SK-N-SH (cell line): ENCODE data around the gene NHERF2. TPM values are rescaled to one million over a fixed set of nuclear protein-coding genes. Genes with fewer than 3 reads are reported as not detected.

ENCODE experiments used
- CTCF ChIA-PET: fragments of 300-600, 350-600 bp; formaldehyde crosslinking; extraction: SDS; loops from one replicate; lab custom pipeline; 2021; lab: Yijun Ruan, JAX
- POLR2A ChIA-PET: fragments of 350-600 bp; sonication (Branson Sonifier 250); formaldehyde crosslinking; extraction: SDS; loops from one replicate; lab custom pipeline; 2020; ENCODE audit warnings: antibody characterized with exemption, inconsistent platforms; lab: Yijun Ruan, JAX
- DNase-seq: peaks from one replicate; pipeline ENCODE4 v3.0.0; 2012
- H2AFZ ChIP-seq: fragments of 200-600 bp; sonication (generic); 2 replicates; pipeline ENCODE4 v1.8.1; 2016; ENCODE audit warnings: antibody characterized with exemption, mild to moderate bottlenecking, low read depth
- H3F3A ChIP-seq: fragments of 200-600 bp; sonication (generic); replicated peaks from 2 replicates; pipeline ENCODE3; 2016; ENCODE audit warnings: antibody characterized with exemption, mild to moderate bottlenecking; ENCODE audit not compliant: insufficient read depth
- H3K27ac ChIP-seq, 2 experiments: fragments of 200-500 bp in 1 of 2; fragments of 200-600 bp in 1 of 2; sonication (Bioruptor generic) in 1 of 2; sonication (generic), shearing (Covaris generic) in 1 of 2; 2 replicates each; pipeline versions ENCODE4 v1.5.1 to v1.6.1; 2014 to 2016; ENCODE audit warnings: low read depth in 2 of 2, inconsistent platforms in 1 of 2, low read length in 1 of 2, mild to moderate bottlenecking in 1 of 2, mixed read lengths in 1 of 2
- H3K27me3 ChIP-seq: fragments of 200-600 bp; sonication (generic), shearing (Covaris generic); 2 replicates; pipeline ENCODE4 v1.6.1; 2016; ENCODE audit warnings: mixed run types; ENCODE audit not compliant: insufficient read depth
- H3K36me3 ChIP-seq, 2 experiments: fragments of 200-500 bp in 1 of 2; fragments of 200-600 bp in 1 of 2; sonication (Bioruptor generic) in 1 of 2; sonication (generic) in 1 of 2; replicated peaks in 1 of 2; 2 replicates each; pipeline versions ENCODE3 to v1.5.1; 2014 to 2016; ENCODE audit warnings: low read length in 1 of 2, mild to moderate bottlenecking in 1 of 2; ENCODE audit not compliant: insufficient read depth in 2 of 2, control insufficient read depth in 1 of 2
- H3K4me1 ChIP-seq, 2 experiments: fragments of 200-500 bp in 1 of 2; fragments of 200-600 bp in 1 of 2; sonication (Bioruptor generic) in 1 of 2; sonication (generic), shearing (Covaris generic) in 1 of 2; 2 replicates each; pipeline versions ENCODE4 v1.5.1 to v1.6.1; 2014 to 2016; ENCODE audit warnings: low read depth in 1 of 2, low read length in 1 of 2, mixed run types in 1 of 2; ENCODE audit not compliant: insufficient read depth in 2 of 2, control insufficient read depth in 1 of 2
- H3K4me2 ChIP-seq: fragments of 200-600 bp; sonication (generic), shearing (Covaris generic); 2 replicates; pipeline ENCODE4 v1.6.1; 2017; ENCODE audit warnings: mixed run types
- H3K4me3 ChIP-seq, 2 experiments: fragments of 200-500 bp in 1 of 2; fragments of 200-600 bp in 1 of 2; sonication (Bioruptor generic) in 1 of 2; sonication (generic), shearing (Covaris generic) in 1 of 2; 2 replicates each; pipeline versions ENCODE4 v1.5.1 to v1.8.1; 2014 to 2016; ENCODE audit warnings: low read depth in 2 of 2, inconsistent platforms in 1 of 2, low read length in 1 of 2, mild to moderate bottlenecking in 1 of 2, mixed read lengths in 1 of 2, moderate library complexity in 1 of 2
- H3K79me2 ChIP-seq: fragments of 200-600 bp; sonication (generic); 2 replicates; pipeline ENCODE4 v1.8.1; 2017; ENCODE audit warnings: mild to moderate bottlenecking; ENCODE audit not compliant: insufficient read depth
- H3K9ac ChIP-seq: fragments of 200-600 bp; sonication (generic); 2 replicates; pipeline ENCODE4 v1.6.1; 2017; ENCODE audit warnings: mixed run types
- H3K9me2 ChIP-seq: fragments of 200-600 bp; sonication (generic); 2 replicates; pipeline ENCODE4 v1.6.1; 2017; ENCODE audit warnings: mixed run types
- H3K9me3 ChIP-seq: fragments of 200-600 bp; sonication (generic); 2 replicates; pipeline ENCODE4 v1.6.1; 2017; ENCODE audit warnings: mixed run types, mild to moderate bottlenecking, moderate library complexity
- H4K20me1 ChIP-seq: fragments of 200-600 bp; sonication (generic); 2 replicates; pipeline ENCODE4 v1.6.1; 2017; ENCODE audit warnings: mild to moderate bottlenecking, mixed run types; ENCODE audit not compliant: insufficient read depth
- CHD2 ChIP-seq: fragments of 150-350 bp; IDR thresholded peaks from 2 replicates; pipeline ENCODE4 v1.6.1; 2018; ENCODE audit warnings: low read length; ENCODE audit not compliant: partially characterized antibody
- CTCF ChIP-seq: fragments of 200-600 bp; sonication (generic); IDR thresholded peaks from 2 replicates; pipeline ENCODE4 v1.6.1; 2017; ENCODE audit warnings: antibody characterized with exemption, mild to moderate bottlenecking, moderate library complexity
- EP300 ChIP-seq, 2 experiments: IDR thresholded peaks; 2 replicates each; pipeline versions ENCODE4 v1.4.0 to v1.6.1; 2012; ENCODE audit warnings: borderline replicate concordance in 1 of 2, low read depth in 1 of 2, low read length in 1 of 2
- FOXM1 ChIP-seq: IDR thresholded peaks from 2 replicates; pipeline ENCODE4 v1.4.0; 2012; ENCODE audit warnings: low read depth, mild to moderate bottlenecking
- RCOR1 ChIP-seq: fragments of 150-350 bp; IDR thresholded peaks from 2 replicates; pipeline ENCODE4 v1.6.1; 2017; ENCODE audit warnings: antibody characterized with exemption, low read length
- TAF1 ChIP-seq: IDR thresholded peaks from 2 replicates; pipeline ENCODE4 v1.6.1; 2012; ENCODE audit warnings: low read depth, mild to moderate bottlenecking, low read length, moderate library complexity, borderline replicate concordance
- TEAD4 ChIP-seq: IDR thresholded peaks from 2 replicates; pipeline ENCODE4 v1.4.0; 2012; ENCODE audit warnings: mild to moderate bottlenecking, borderline replicate concordance; ENCODE audit not compliant: insufficient read depth
- YY1 ChIP-seq: IDR thresholded peaks from 2 replicates; pipeline ENCODE4 v1.4.0; 2012; ENCODE audit warnings: low read depth, mild to moderate bottlenecking
- WGBS: methylation state at CpG from one replicate; pipeline ENCODE4 v1.1.6; 2017; ENCODE audit warnings: low lambda C conversion rate; 5-methylcytosine and 5-hydroxymethylcytosine counted together
- polyA plus RNA-seq, 3 experiments: library from polyadenylated mRNA; depleted of rRNA; stranded (reverse); fragments of >200 nt; gene quantifications; 2 replicates each; pipeline ENCODE4 v1.2.3, GENCODE V29; 2012
- TF ChIP-seq, protein P1 (sequence below): IDR thresholded peaks from 2 replicates; pipeline ENCODE4 v1.4.0; 2012; ENCODE audit warnings: low read depth, borderline replicate concordance
- TF ChIP-seq, protein P2 (sequence below): IDR thresholded peaks from 2 replicates; pipeline ENCODE4; 2012

The NHERF2 gene
- polyA plus RNA-seq, 1 of the 3 experiments (the other 2 are of a cell fraction), result 53.8 TPM

- CTCF ChIA-PET, result interaction anchor here (0.6 to 1.8 kb wide), 2 partner anchors 16 to 120 kb away, joined by 3 to 6 read pairs; partner anchors contain the start of genes NTHL1 and TSC2
- no peaks in the 10 kb centered on the region for H3K9me3 ChIP-seq
- H3K9me2 ChIP-seq, result no peaks in the 10 kb centered on the region
- H3K27ac ChIP-seq, result no peak overlapping the region
- H3K79me2 ChIP-seq, result peaks cover 31% of the 10 kb centered on the region; the same call in 1 of the 2 replicates
- H3K4me1 ChIP-seq, result peaks cover 36 to 43% of the 10 kb centered on the region in 2 experiments; a peak in 3 of 4 replicates
- peaks cover 3% of the 10 kb centered on the region for H3F3A ChIP-seq
- H3K4me2 ChIP-seq, result no peak overlapping the region
- DNase-seq, result no peak
- TF ChIP-seq TEAD4 (no peak), EP300 (IDR thresholded peaks at IDR 0.05; ENCODE audit: borderline replicate concordance in 1 of 2, low read depth in 1 of 2, low read length in 1 of 2) (no peak), YY1 (no peak), CHD2 (no peak), RCOR1 (no peak), CTCF (no peak), FOXM1 (no peak), TAF1 (no peak)
- TF ChIP-seq, protein P1, sequence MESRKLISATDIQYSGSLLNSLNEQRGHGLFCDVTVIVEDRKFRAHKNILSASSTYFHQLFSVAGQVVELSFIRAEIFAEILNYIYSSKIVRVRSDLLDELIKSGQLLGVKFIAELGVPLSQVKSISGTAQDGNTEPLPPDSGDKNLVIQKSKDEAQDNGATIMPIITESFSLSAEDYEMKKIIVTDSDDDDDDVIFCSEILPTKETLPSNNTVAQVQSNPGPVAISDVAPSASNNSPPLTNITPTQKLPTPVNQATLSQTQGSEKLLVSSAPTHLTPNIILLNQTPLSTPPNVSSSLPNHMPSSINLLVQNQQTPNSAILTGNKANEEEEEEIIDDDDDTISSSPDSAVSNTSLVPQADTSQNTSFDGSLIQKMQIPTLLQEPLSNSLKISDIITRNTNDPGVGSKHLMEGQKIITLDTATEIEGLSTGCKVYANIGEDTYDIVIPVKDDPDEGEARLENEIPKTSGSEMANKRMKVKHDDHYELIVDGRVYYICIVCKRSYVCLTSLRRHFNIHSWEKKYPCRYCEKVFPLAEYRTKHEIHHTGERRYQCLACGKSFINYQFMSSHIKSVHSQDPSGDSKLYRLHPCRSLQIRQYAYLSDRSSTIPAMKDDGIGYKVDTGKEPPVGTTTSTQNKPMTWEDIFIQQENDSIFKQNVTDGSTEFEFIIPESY, result no peak
- TF ChIP-seq, protein P2, sequence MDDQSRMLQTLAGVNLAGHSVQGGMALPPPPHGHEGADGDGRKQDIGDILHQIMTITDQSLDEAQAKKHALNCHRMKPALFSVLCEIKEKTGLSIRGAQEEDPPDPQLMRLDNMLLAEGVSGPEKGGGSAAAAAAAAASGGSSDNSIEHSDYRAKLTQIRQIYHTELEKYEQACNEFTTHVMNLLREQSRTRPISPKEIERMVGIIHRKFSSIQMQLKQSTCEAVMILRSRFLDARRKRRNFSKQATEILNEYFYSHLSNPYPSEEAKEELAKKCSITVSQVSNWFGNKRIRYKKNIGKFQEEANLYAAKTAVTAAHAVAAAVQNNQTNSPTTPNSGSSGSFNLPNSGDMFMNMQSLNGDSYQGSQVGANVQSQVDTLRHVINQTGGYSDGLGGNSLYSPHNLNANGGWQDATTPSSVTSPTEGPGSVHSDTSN, result no peak
- TF ChIP-seq, all 33 proteins: peak for 0
- WGBS, result 74% methylated on average over 6 of the region's 11 CpGs
- no peaks in the 10 kb centered on the region for H3K27me3 ChIP-seq
- no peak overlapping the region for H3K9ac ChIP-seq
- peaks cover 0 to 6% of the 10 kb centered on the region in 2 experiments for H3K36me3 ChIP-seq
- POLR2A ChIA-PET, result interaction anchor here (0.7 kb wide), 1 partner anchor 57 kb away, joined by 5 read pairs; no protein-coding TSS in a partner anchor
- peaks cover 8% of the 10 kb centered on the region; the same call in 1 of the 2 replicates for H4K20me1 ChIP-seq
- H3K4me3 ChIP-seq, result no peak overlapping the region
- H2AFZ ChIP-seq, result no peak overlapping the region
Observed at GRCh38 chr16:2031081-2031577, 4.4 kb downstream of the NHERF2 start.
